GM06990 (cell line): ENCODE measurements around the gene PCBP3.

Experiments
- DNase-seq: peaks from one replicate; pipeline ENCODE4 v3.0.0-alpha.2; 2011; ENCODE audit not compliant: insufficient read length; ENCODE audit errors: extremely low read depth
- H3K27me3 ChIP-seq: replicated peaks from 2 replicates; pipeline ENCODE4 v1.6.0; 2011; ENCODE audit warnings: low read length; ENCODE audit not compliant: control insufficient read depth, insufficient read depth
- H3K36me3 ChIP-seq: 2 replicates; pipeline ENCODE4 v1.5.1; 2011; ENCODE audit warnings: low read length; ENCODE audit not compliant: control insufficient read depth, insufficient read depth
- H3K4me3 ChIP-seq: replicated peaks from 2 replicates; pipeline ENCODE4 v1.5.1; 2011; ENCODE audit warnings: low read depth, mild to moderate bottlenecking, control low read depth, low read length
- CTCF ChIP-seq: IDR thresholded peaks from 2 replicates; pipeline ENCODE4 v1.5.1; 2011; ENCODE audit warnings: low read length, control low read depth, mild to moderate bottlenecking, inconsistent platforms; ENCODE audit not compliant: insufficient read depth, poor library complexity, severe bottlenecking

Gene PCBP3

GRCh38 chr21:45788198-45788597 lies 144.7 kb downstream of the PCBP3 start:
- no peak for DNase-seq
- no peak overlapping the region for H3K4me3 ChIP-seq
- no peaks in the 10 kb centered on the region for H3K36me3 ChIP-seq
- peaks cover 1% of the 10 kb centered on the region for H3K27me3 ChIP-seq
- TF ChIP-seq CTCF = no peak

- no peak for DNase-seq
- no peaks in the 10 kb centered on the region for H3K36me3 ChIP-seq
- H3K27me3 ChIP-seq = peaks cover 1% of the 10 kb centered on the region
- no peak overlapping the region for H3K4me3 ChIP-seq
- no peak for TF ChIP-seq CTCF
Measured at GRCh38 chr21:45788637-45789506, 145.3 kb downstream of the PCBP3 start.

- Histone ChIP-seq H3K27me3 (peaks cover 1% of the 10 kb centered on the region), H3K4me3 (no peak overlapping the region), H3K36me3 (no peaks in the 10 kb centered on the region)
- no peak for TF ChIP-seq CTCF
- DNase-seq = no peak
Measured at GRCh38 chr21:45790427-45790826, 146.9 kb downstream of the PCBP3 start.

- no peak overlapping the region for H3K4me3 ChIP-seq
- peaks cover 1% of the 10 kb centered on the region for H3K27me3 ChIP-seq
- TF ChIP-seq CTCF = no peak
- no peaks in the 10 kb centered on the region for H3K36me3 ChIP-seq
- no peak for DNase-seq
Measured at GRCh38 chr21:45791562-45792418, 148.3 kb downstream of the PCBP3 start.

GRCh38 chr21:45792682-45793383 lies 149.3 kb downstream of the PCBP3 start:
- no peak overlapping the region for H3K4me3 ChIP-seq
- no peak for TF ChIP-seq CTCF
- DNase-seq = no peak
- H3K36me3 ChIP-seq = no peaks in the 10 kb centered on the region
- H3K27me3 ChIP-seq = peaks cover 1% of the 10 kb centered on the region; the same call in 1 of the 2 replicates
